GM18907 (cell line): ENCODE results near the gene CAMKK2.
"Not testable (repeated sequence)": the region's sequence is repeated elsewhere in the genome, so short reads cannot be mapped to it uniquely, and the experiment has no call there.

Experiments used
- ATAC-seq: cut with Tn5 transposase; IDR thresholded peaks from one replicate; pipeline ENCODE4 v1.9.1; 2021; ENCODE audit warnings: mild to moderate bottlenecking, moderate library complexity; ENCODE audit not compliant: unreplicated experiment

CAMKK2 gene

GRCh38 chr12:121299662-121300061 lies 3.2 kb upstream of the CAMKK2 start:
- ATAC-seq, result no peak

DNA sequence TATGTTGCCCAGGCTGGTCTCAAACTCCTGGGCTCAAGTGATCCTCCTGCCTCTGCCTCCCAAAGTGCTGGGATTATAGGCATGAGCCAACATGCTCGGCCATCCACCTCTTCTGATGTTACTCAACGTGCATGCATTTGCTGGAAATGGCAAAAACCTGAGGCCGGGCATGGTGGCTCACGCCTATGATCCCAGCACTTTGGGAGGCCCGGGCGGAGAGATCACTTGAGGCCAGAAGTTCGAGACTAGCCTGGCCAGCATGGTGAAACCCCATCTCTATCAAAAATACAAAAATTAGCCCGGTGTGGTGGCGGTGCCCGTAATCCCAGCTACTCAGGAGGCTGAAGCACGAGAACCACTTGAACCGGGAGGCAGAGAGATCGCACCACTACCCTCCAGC lies 1.9 kb upstream of the CAMKK2 start:
- not testable (repeated sequence) for ATAC-seq

GRCh38 chr12:121297435-121297991 lies 1.0 kb upstream of the CAMKK2 start:
- ATAC-seq, result peak; percentile 5

GRCh38 chr12:121295746-121296617 lies 527 bp downstream of the CAMKK2 start:
- ATAC-seq, result peak; percentile 22

GRCh38 chr12:121295116-121295745 lies 1.3 kb downstream of the CAMKK2 start:
- ATAC-seq, result no peak

DNA sequence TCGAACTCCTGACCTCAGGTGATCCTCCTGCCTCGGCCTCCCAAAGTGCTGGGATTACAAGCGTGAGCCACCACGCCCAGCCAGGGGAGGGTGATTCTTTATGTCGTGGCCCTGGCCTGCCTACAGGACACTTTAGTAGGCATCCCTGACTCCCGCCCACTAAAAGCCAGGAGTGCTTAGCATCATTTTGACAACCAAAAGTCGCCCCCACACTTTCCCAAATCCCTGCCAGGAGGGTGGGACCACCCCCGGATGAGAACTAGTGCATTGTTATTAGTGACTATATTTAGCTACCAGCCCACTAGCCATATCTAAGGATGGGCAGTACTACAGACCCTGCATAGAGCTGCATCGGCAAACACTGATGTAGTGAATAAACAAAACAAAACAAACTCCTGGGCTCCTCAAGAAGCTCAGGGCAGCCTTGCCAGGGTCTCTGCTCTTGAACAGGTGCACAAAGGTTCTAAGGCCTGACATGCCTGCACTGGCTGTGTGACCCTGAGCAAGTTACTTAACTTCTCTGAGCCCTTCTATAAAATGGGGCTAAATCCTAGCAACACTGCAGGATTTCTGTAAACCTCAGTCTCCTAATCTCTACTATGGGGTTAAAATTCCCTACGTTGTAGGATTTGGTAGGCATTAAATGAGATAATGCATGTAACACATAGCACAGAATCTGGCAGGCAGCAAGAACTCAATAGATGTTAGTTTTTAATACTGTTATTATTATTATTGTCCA lies 2.2 kb downstream of the CAMKK2 start:
- ATAC-seq, result no peak

- no peak for ATAC-seq
These were observed 2.9 kb downstream of the CAMKK2 start for GRCh38 chr12:121293603-121294002.

- no peak for ATAC-seq
These were observed 6.1 kb downstream of the CAMKK2 start for GRCh38 chr12:121290410-121290809.

- no peak for ATAC-seq
These were observed 6.5 kb downstream of the CAMKK2 start for GRCh38 chr12:121289962-121290361.

DNA sequence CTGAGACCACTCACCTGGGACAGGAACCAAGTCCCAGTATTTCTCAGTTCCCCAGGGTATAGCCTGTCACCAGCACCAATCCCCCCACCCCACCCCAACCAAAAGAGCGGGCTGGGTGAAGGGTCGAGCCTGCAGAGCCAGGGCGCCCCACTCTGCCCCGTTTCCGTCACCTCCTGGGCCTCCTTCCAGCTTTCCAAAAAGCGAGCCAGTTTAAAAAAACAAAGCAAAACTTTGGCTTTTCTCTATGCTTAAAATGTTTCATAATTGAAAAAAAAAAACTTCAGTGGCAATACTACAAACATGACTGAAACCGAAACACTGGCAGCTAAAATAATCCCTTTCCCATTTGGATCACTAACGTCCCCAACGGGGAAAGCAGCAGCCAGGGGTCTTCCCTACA lies 7.5 kb downstream of the CAMKK2 start:
- ATAC-seq, result no peak

GRCh38 chr12:121288158-121288845 lies 8.2 kb downstream of the CAMKK2 start:
- ATAC-seq, result no peak

DNA sequence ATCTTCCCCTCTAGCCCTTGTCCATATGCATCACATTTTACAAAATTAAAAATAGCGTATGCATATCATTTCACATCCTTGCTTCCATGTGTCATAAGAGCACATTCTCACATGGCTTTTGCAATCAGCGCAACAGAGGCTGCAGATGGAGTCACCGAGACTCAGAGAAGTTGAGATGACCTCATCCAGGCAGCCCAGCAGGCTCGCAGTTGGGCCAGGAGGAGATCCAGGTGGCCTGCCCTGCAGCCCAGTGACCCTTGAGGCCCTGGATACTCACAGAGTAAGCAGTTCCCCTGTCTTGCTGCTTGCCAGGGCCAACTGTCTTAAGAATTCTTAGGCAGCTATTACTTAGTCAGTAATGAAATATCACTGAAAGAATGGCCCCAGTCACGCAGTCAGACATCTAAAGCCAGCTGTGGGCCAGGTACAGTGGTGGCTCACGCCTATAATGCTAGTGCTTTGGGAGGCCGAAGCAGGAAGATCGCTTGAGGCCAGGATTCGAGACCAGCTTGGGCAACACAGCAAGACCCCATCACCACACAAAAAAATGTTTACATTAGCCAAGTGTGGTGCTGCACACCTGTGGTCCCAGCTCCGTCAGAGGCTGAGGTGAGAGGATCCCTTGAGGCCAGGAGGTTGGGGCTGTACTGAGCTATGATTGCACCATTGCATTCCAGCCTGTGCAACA lies 9.1 kb downstream of the CAMKK2 start:
- no peak for ATAC-seq

- ATAC-seq, result no peak
These were observed 10.7 kb downstream of the CAMKK2 start for GRCh38 chr12:121285856-121286255.

- ATAC-seq, result no peak
These were observed 11.7 kb downstream of the CAMKK2 start for GRCh38 chr12:121284551-121285390.

- no peak for ATAC-seq
These were observed 12.7 kb downstream of the CAMKK2 start for GRCh38 chr12:121283841-121284240.

GRCh38 chr12:121283388-121283787 lies 13.1 kb downstream of the CAMKK2 start:
- no peak for ATAC-seq

GRCh38 chr12:121282910-121283309 lies 13.6 kb downstream of the CAMKK2 start:
- ATAC-seq, result not testable (repeated sequence)

DNA sequence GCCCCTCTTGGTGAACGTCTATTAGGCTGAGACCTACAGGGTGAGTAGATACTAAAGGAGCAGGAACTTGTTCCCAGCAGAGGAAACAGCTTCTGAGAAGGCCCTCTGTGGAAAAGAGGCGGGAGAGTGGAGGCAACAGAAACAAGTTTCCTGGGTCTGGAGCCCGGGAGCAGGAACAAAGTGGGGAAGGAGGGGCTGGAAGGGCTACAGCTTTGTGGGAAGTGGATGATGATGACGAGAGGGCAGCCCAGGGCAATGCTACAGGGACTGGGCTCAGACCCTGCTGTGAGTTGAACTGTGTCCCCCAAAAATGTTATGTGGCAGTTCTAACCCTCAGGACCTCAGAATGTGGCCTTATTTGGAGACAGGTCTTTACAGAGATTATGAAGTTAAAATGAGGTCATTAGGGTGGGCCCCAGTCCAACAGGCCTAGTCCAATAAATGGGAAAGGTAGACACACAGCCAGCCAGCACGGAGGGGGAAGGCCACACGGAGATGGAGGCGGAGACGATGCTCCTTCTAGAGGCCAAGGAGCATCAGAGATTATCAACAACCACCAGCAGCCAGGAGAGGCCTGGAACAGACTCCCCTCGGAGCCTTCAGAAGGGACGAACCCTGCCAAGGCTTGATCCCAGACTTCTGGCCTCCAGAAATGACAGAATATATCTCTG lies 14.3 kb downstream of the CAMKK2 start:
- ATAC-seq, result no peak

- not testable (repeated sequence) for ATAC-seq
These were observed 15.4 kb downstream of the CAMKK2 start for GRCh38 chr12:121281116-121281515.
